HCT116 (cell line): ENCODE results near the gene OR1N1. TPM values are rescaled to one million over a fixed set of nuclear protein-coding genes. Genes with fewer than 3 reads are reported as not detected.

Experiments
- ATAC-seq: fragments of 200-7000 bp; cut with Tn5 transposase; 2 replicates; pipeline ENCODE4 v1.9.1; 2020; ENCODE audit warnings: mild to moderate bottlenecking, moderate library complexity
- BruUV-seq: library from RNA; stranded (reverse); fragments of 400-500 nt; replicated peaks from 2 replicates; lab custom pipeline; 2021; lab: Mats Ljungman, UMichigan
- CTCF ChIA-PET: fragments of 300-600 bp; sonication (Branson Sonifier 250); formaldehyde crosslinking; loops from one replicate; lab custom pipeline; 2021; ENCODE audit warnings: antibody characterized with exemption; lab: Charles Lee
- POLR2A ChIA-PET: fragments of 300-600, 350-600 bp; sonication (Branson Sonifier 250); formaldehyde crosslinking; loops from one replicate; lab custom pipeline; 2021; ENCODE audit warnings: antibody characterized with exemption; lab: Charles Lee
- RAD21 ChIA-PET, 2 experiments: fragments of 300-600 bp; sonication (Branson Sonifier 250); formaldehyde crosslinking; loops; one replicate each; lab custom pipeline; 2023; ENCODE audit warnings: low total read pairs in 2 of 2; ENCODE audit not compliant: uncharacterized antibody in 2 of 2, unreplicated experiment in 2 of 2, low non-redundant PET in 1 of 2; lab: Charles Lee
- DNase-seq: peaks from one replicate; pipeline ENCODE4 v3.0.0-alpha.2; 2010; ENCODE audit warnings: low read depth, low spot score
- H2AFZ ChIP-seq: fragments of 200-600 bp; shearing (Covaris generic), sonication (generic); 2 replicates; pipeline ENCODE4 v1.6.1; 2017; ENCODE audit warnings: low read depth, mixed run types, mixed read lengths, antibody characterized with exemption, low read length; ENCODE audit not compliant: poor library complexity, severe bottlenecking
- H3K27ac ChIP-seq: 2 replicates; pipeline ENCODE4 v1.5.1; 2012; ENCODE audit warnings: low read depth, low read length
- H3K27me3 ChIP-seq: fragments of 200-600 bp; sonication (generic); 2 replicates; pipeline ENCODE4 v1.6.1; 2016; ENCODE audit warnings: mixed run types, low read length, mixed read lengths; ENCODE audit not compliant: insufficient read depth
- H3K36me3 ChIP-seq, 2 experiments: fragments of 200-500 bp in 1 of 2; fragments of 200-600 bp in 1 of 2; sonication (Bioruptor generic) in 1 of 2; sonication (generic) in 1 of 2; 2 replicates each; pipeline versions ENCODE4 v1.5.1 to v1.6.1; 2014 to 2016; ENCODE audit warnings: low read length in 2 of 2, inconsistent platforms in 1 of 2, mixed read lengths in 1 of 2, mixed run types in 1 of 2; ENCODE audit not compliant: insufficient read depth in 2 of 2, control insufficient read depth in 1 of 2
- H3K4me1 ChIP-seq, 2 experiments: fragments of 200-600 bp in 1 of 2; sonication (generic) in 1 of 2; 2 replicates each; pipeline versions ENCODE4 v1.5.1 to v1.6.1; 2012 to 2017; ENCODE audit warnings: low read length in 2 of 2, inconsistent platforms in 1 of 2, mild to moderate bottlenecking in 1 of 2, mixed read lengths in 1 of 2, mixed run types in 1 of 2, moderate library complexity in 1 of 2; ENCODE audit not compliant: insufficient read depth in 2 of 2, control insufficient read depth in 1 of 2
- H3K4me2 ChIP-seq: fragments of 200-600 bp; sonication (generic); 2 replicates; pipeline ENCODE4 v1.6.1; 2017; ENCODE audit warnings: mixed run types, low read length, mixed read lengths
- H3K4me3 ChIP-seq, 2 experiments: fragments of 200-600 bp in 1 of 2; sonication (generic) in 1 of 2; replicated peaks in 1 of 2; 2 replicates each; pipeline ENCODE4 v1.5.1; 2011 to 2016; ENCODE audit warnings: low read length in 2 of 2, control low read depth in 1 of 2, low read depth in 1 of 2, mild to moderate bottlenecking in 1 of 2, mixed read lengths in 1 of 2, mixed run types in 1 of 2
- H3K79me2 ChIP-seq: fragments of 200-600 bp; sonication (generic); 2 replicates; pipeline ENCODE4 v1.6.1; 2017; ENCODE audit warnings: mild to moderate bottlenecking, mixed run types, low read length, moderate library complexity, mixed read lengths; ENCODE audit not compliant: insufficient read depth
- H3K9ac ChIP-seq: fragments of 200-600 bp; sonication (generic); 2 replicates; pipeline ENCODE4 v1.6.1; 2016; ENCODE audit warnings: low read length, mixed read lengths
- H3K9me2 ChIP-seq: fragments of 200-600 bp; sonication (generic), shearing (Covaris generic); 2 replicates; pipeline ENCODE4 v1.6.1; 2017; ENCODE audit warnings: mixed run types, mild to moderate bottlenecking, moderate library complexity; ENCODE audit not compliant: insufficient read depth
- H3K9me3 ChIP-seq, 2 experiments: fragments of 200-500 bp in 1 of 2; fragments of 200-600 bp in 1 of 2; sonication (Bioruptor generic) in 1 of 2; sonication (generic) in 1 of 2; 2 replicates each; pipeline ENCODE4 v1.6.1; 2014 to 2017; ENCODE audit warnings: low read length in 2 of 2, mixed read lengths in 2 of 2, inconsistent platforms in 1 of 2, low read depth in 1 of 2, mild to moderate bottlenecking in 1 of 2, mixed run types in 1 of 2, moderate library complexity in 1 of 2; ENCODE audit not compliant: control insufficient read depth in 1 of 2, insufficient read depth in 1 of 2
- H4K20me1 ChIP-seq: fragments of 200-600 bp; sonication (generic), shearing (Covaris generic); 2 replicates; pipeline ENCODE4 v1.6.1; 2017; ENCODE audit warnings: mixed run types, mild to moderate bottlenecking, moderate library complexity; ENCODE audit not compliant: insufficient read depth
- CBX3 ChIP-seq: IDR thresholded peaks from 2 replicates; pipeline ENCODE4 v1.6.1; 2012; ENCODE audit warnings: low read depth
- EGR1 ChIP-seq: IDR thresholded peaks from 2 replicates; pipeline ENCODE4 v1.6.1; 2012; ENCODE audit warnings: low read depth
- ELF1 ChIP-seq: IDR thresholded peaks from 2 replicates; pipeline ENCODE4 v1.6.1; 2012; ENCODE audit warnings: low read depth, borderline replicate concordance
- EZH2 ChIP-seq: fragments of 200-600 bp; sonication (generic); IDR thresholded peaks from 2 replicates; pipeline ENCODE4 v1.6.1; 2017; ENCODE audit warnings: antibody characterized with exemption, mixed run types
- JUND ChIP-seq: IDR thresholded peaks from 2 replicates; pipeline ENCODE4 v1.6.1; 2012
- MAX ChIP-seq: IDR thresholded peaks from 2 replicates; pipeline ENCODE4 v1.6.1; 2012
- REST ChIP-seq: IDR thresholded peaks from 2 replicates; pipeline ENCODE4 v1.6.1; 2012; ENCODE audit warnings: low read depth
- SP1 ChIP-seq: IDR thresholded peaks from 2 replicates; pipeline ENCODE4 v1.6.1; 2012; ENCODE audit warnings: low read depth
- TCF7L2 ChIP-seq: IDR thresholded peaks from 2 replicates; pipeline ENCODE4 v1.7.0; 2011; ENCODE audit warnings: borderline replicate concordance, inconsistent platforms; ENCODE audit not compliant: insufficient read depth, insufficient read length; ENCODE audit errors: extremely low read depth
- ZFX ChIP-seq: fragments of 450-650 bp; IDR thresholded peaks from 2 replicates; pipeline ENCODE4 v1.6.1; 2017
- intact Hi-C: fragments of 100-400 bp; cut with micrococcal nuclease; formaldehyde crosslinking; loops from 2 replicates; pipeline ENCODE4 v1.10.0; 2022
- total RNA-seq: library from RNA; stranded (reverse); gene quantifications from one replicate; pipeline ENCODE4 v1.2.1, GENCODE V29; 2021; ENCODE audit not compliant: unreplicated experiment

Gene OR1N1
- total RNA-seq, 1 experiment from 2014 or later = not detected

- Histone ChIP-seq H3K9me3 (no peaks in the 10 kb centered on the region), H3K79me2 (no peaks in the 10 kb centered on the region), H3K27ac (no peak overlapping the region), H3K9ac (no peak overlapping the region), H2AFZ (no peak overlapping the region), H3K4me2 (no peak overlapping the region), H3K27me3 (peaks cover 6% of the 10 kb centered on the region), H3K9me2 (no peaks in the 10 kb centered on the region), H3K4me3 (no peak overlapping the region), H3K36me3 (no peaks in the 10 kb centered on the region), H4K20me1 (no peaks in the 10 kb centered on the region), H3K4me1 (no peaks in the 10 kb centered on the region)
- ChIA-PET RAD21 (no interaction called here), CTCF (no interaction called here), POLR2A (no interaction called here)
- intact Hi-C loops = no loop called here
- no peak for TF ChIP-seq CBX3
- no peak for TF ChIP-seq EZH2
- TF ChIP-seq SP1 = no peak
- TF ChIP-seq ELF1 = no peak
- TF ChIP-seq JUND = no peak
- no peak for TF ChIP-seq ZFX
- TF ChIP-seq TCF7L2 = no peak
- TF ChIP-seq MAX = no peak
- no peak for TF ChIP-seq EGR1
- TF ChIP-seq REST = no peak
- no peak for ATAC-seq
- no TSS peak for BruUV-seq
- DNase-seq = no peak
Observed at GRCh38 chr9:122561446-122561845, 34.4 kb upstream of the OR1N1 start.
